Smooth muscle cell (in vitro differentiated cells): ENCODE measurements around the gene C20orf204. TPM values are rescaled to one million over a fixed set of nuclear protein-coding genes. Genes with fewer than 3 reads are reported as not detected.

Experiments
- DNase-seq: peaks from one replicate; lab custom pipeline; 2025; ENCODE audit not compliant: unreplicated experiment; lab: John Stamatoyannopoulos, UW
- H2AFZ ChIP-seq: fragments of 200-600 bp; sonication (generic); 2 replicates; pipeline ENCODE4 v1.6.0; 2016; ENCODE audit warnings: antibody characterized with exemption, low read depth, mild to moderate bottlenecking
- H3F3A ChIP-seq: fragments of 200-600 bp; sonication (generic); 2 replicates; pipeline ENCODE4 v1.6.0; 2017; ENCODE audit warnings: antibody characterized with exemption, low read depth
- H3K27ac ChIP-seq: fragments of 200-600 bp; sonication (generic); 2 replicates; pipeline ENCODE4 v1.5.1; 2016; ENCODE audit warnings: low read depth, mild to moderate bottlenecking
- H3K27me3 ChIP-seq: fragments of 200-600 bp; sonication (generic); 2 replicates; pipeline ENCODE4 v1.6.1; 2016; ENCODE audit warnings: low read depth, mild to moderate bottlenecking
- H3K36me3 ChIP-seq: fragments of 200-600 bp; sonication (generic); 2 replicates; pipeline ENCODE4 v1.5.1; 2016; ENCODE audit warnings: low read depth
- H3K4me1 ChIP-seq: fragments of 200-600 bp; sonication (generic); 2 replicates; pipeline ENCODE4 v1.5.1; 2016; ENCODE audit warnings: low read depth
- H3K4me2 ChIP-seq: fragments of 200-600 bp; sonication (generic); 2 replicates; pipeline ENCODE4 v1.6.0; 2016; ENCODE audit warnings: mild to moderate bottlenecking
- H3K4me3 ChIP-seq: fragments of 200-600 bp; sonication (generic); 2 replicates; pipeline ENCODE4 v1.5.1; 2016; ENCODE audit warnings: mild to moderate bottlenecking
- H3K79me2 ChIP-seq: fragments of 200-600 bp; sonication (generic); 2 replicates; pipeline ENCODE4 v1.6.0; 2016; ENCODE audit warnings: low read depth, mild to moderate bottlenecking
- H3K9ac ChIP-seq: fragments of 200-600 bp; sonication (generic); 2 replicates; pipeline ENCODE4 v1.6.0; 2016; ENCODE audit warnings: low read depth
- H3K9me3 ChIP-seq: fragments of 200-600 bp; sonication (generic); replicated peaks from 2 replicates; pipeline ENCODE4 v1.5.1; 2016; ENCODE audit warnings: low read depth
- H4K20me1 ChIP-seq: fragments of 200-600 bp; sonication (generic); 2 replicates; pipeline ENCODE4 v1.6.0; 2016; ENCODE audit warnings: low read depth
- CTCF ChIP-seq: fragments of 200-600 bp; sonication (generic); IDR thresholded peaks from 2 replicates; pipeline ENCODE4 v1.5.1; 2017; ENCODE audit warnings: borderline replicate concordance, mild to moderate bottlenecking, antibody characterized with exemption; ENCODE audit not compliant: insufficient read depth, poor library complexity, severe bottlenecking
- WGBS: methylation state at CpG from one replicate; pipeline ENCODE4 v1.1.7; 2016; ENCODE audit warnings: low lambda C conversion rate; 5-methylcytosine and 5-hydroxymethylcytosine counted together
- polyA plus RNA-seq: library from polyadenylated mRNA; unstranded; fragments of >200 nt; fragmentation: Nextera tagmentation; extraction: Ambion mirVana; gene quantifications from 2 replicates; pipeline ENCODE4 v1.2.1, GENCODE V29; 2016
- total RNA-seq: library from RNA; depleted of rRNA; stranded (reverse); fragments of >200 nt; gene quantifications from 2 replicates; pipeline ENCODE4 v1.2.3, GENCODE V29; 2014

Gene C20orf204
- total and polyA plus RNA-seq, 2 experiments from 2014 or later: 0.09 to 0.87 TPM

- WGBS: 78% methylated on average over 6 of the region's 7 CpGs
- Histone ChIP-seq H3K79me2 (no peaks in the 10 kb centered on the region), H3K9ac (no peak overlapping the region), H2AFZ (no peak overlapping the region), H3K4me1 (no peaks in the 10 kb centered on the region), H3K4me3 (no peak overlapping the region), H3K36me3 (no peaks in the 10 kb centered on the region), H3K9me3 (no peaks in the 10 kb centered on the region), H4K20me1 (no peaks in the 10 kb centered on the region), H3K27me3 (no peaks in the 10 kb centered on the region), H3K27ac (no peak overlapping the region), H3F3A (peaks cover 11% of the 10 kb centered on the region), H3K4me2 (no peak overlapping the region)
- no peak for TF ChIP-seq CTCF
- no peak for DNase-seq
These were observed 20.6 kb downstream of the C20orf204 start for GRCh38 chr20:64056639-64056888.

- Histone ChIP-seq H2AFZ (no peak overlapping the region), H3K27me3 (no peaks in the 10 kb centered on the region), H3F3A (peaks cover 11% of the 10 kb centered on the region), H4K20me1 (no peaks in the 10 kb centered on the region), H3K79me2 (no peaks in the 10 kb centered on the region), H3K9ac (no peak overlapping the region), H3K4me2 (no peak overlapping the region), H3K27ac (no peak overlapping the region), H3K4me3 (no peak overlapping the region), H3K36me3 (no peaks in the 10 kb centered on the region), H3K4me1 (no peaks in the 10 kb centered on the region), H3K9me3 (no peaks in the 10 kb centered on the region)
- no peak for TF ChIP-seq CTCF
- no peak for DNase-seq
- 84% methylated on average over 38 of the region's 39 CpGs for whole genome bisulfite sequencing
These were observed 21.1 kb downstream of the C20orf204 start for GRCh38 chr20:64056889-64057627.

- Histone ChIP-seq H3K79me2 (no peaks in the 10 kb centered on the region), H2AFZ (no peak overlapping the region), H3K9me3 (no peaks in the 10 kb centered on the region), H3K27ac (no peak overlapping the region), H3K27me3 (no peaks in the 10 kb centered on the region), H3K4me1 (no peaks in the 10 kb centered on the region), H3K36me3 (no peaks in the 10 kb centered on the region), H3F3A (peaks cover 11% of the 10 kb centered on the region), H4K20me1 (no peaks in the 10 kb centered on the region), H3K4me3 (no peak overlapping the region), H3K4me2 (no peak overlapping the region), H3K9ac (no peak overlapping the region)
- WGBS: 38% methylated on average over 31 of the region's 33 CpGs
- TF ChIP-seq CTCF: peak; percentile 72
- DNase-seq: peak; percentile 36
These were observed 21.9 kb downstream of the C20orf204 start for GRCh38 chr20:64057628-64058498.
